Esophagus squamous epithelium (tissue), 5 donors: Measurements from ENCODE around the gene WAPL. TPM values are rescaled to one million over a fixed set of nuclear protein-coding genes. Genes with fewer than 3 reads are reported as not detected.

Source experiments
- DNase-seq: peaks from one replicate; lab custom pipeline; 2025; lab: John Stamatoyannopoulos, UW
- H3K27ac ChIP-seq, 4 donors: fragments of 200-600 bp; sonication (generic); one replicate each; pipeline ENCODE4 v1.5.1; 2016 to 2019; ENCODE audit warnings: mild to moderate bottlenecking in 1 of 4
- H3K27me3 ChIP-seq, 4 donors: fragments of 200-600 bp; sonication (generic); 1 replicate in 3 of 4; 2 replicates in 1 of 4; pipeline versions ENCODE4 v1.5.1 to v1.6.0; 2017 to 2021; ENCODE audit warnings: antibody characterized with exemption in 1 of 4
- H3K36me3 ChIP-seq, 3 donors: fragments of 200-600 bp; sonication (generic); one replicate each; pipeline ENCODE4 v1.5.1; 2016 to 2019
- H3K4me1 ChIP-seq, 3 donors: fragments of 200-600 bp; sonication (generic); one replicate each; pipeline ENCODE4 v1.5.1; 2017 to 2019
- H3K4me3 ChIP-seq, 4 donors: fragments of 200-600 bp; sonication (generic); 1 replicate in 3 of 4; 2 replicates in 1 of 4; pipeline ENCODE4 v1.5.1; 2016 to 2019; ENCODE audit warnings: mild to moderate bottlenecking in 2 of 4, moderate library complexity in 1 of 4
- H3K9me3 ChIP-seq, 3 donors: fragments of 200-600 bp; sonication (generic); one replicate each; pipeline ENCODE4 v1.5.1; 2016 to 2019
- CTCF ChIP-seq, 6 experiments: fragments of 450-650 bp in 4 of 6; fragments of 200-600 bp in 2 of 6; sonication (generic) in 2 of 6; IDR thresholded peaks; one replicate each; pipeline ENCODE4 v1.5.1; 2016 to 2019; ENCODE audit warnings: antibody characterized with exemption in 6 of 6, mild to moderate bottlenecking in 4 of 6, moderate library complexity in 4 of 6
- POLR2A ChIP-seq, 4 donors: fragments of 450-650 bp; IDR thresholded peaks; one replicate each; pipeline ENCODE4 v1.6.1; 2017; ENCODE audit warnings: antibody characterized with exemption in 4 of 4, mild to moderate bottlenecking in 4 of 4, moderate library complexity in 3 of 4
- WGBS, 2 donors: methylation state at CpG; one replicate each; pipeline ENCODE4 v1.1.5; 2018; 5-methylcytosine and 5-hydroxymethylcytosine counted together
- intact Hi-C: fragments of 100-400 bp; cut with DNase I; formaldehyde crosslinking; loops from one replicate; pipeline ENCODE4 v1.15.0; 2022
- total RNA-seq, 4 donors: library from RNA; depleted of rRNA; stranded (reverse); fragments of >200 nt; gene quantifications; one replicate each; pipeline ENCODE4 v1.1.0, GENCODE V29; 2016
- donor health status: DM: yes; HTN: yes; CAD: no.

The WAPL gene
- total RNA-seq, 4 donors from 2014 or later = 21.4 to 44.4 (median 28.2) TPM

- Histone ChIP-seq H3K36me3 (peaks cover 0 to 100% (median 36%) of the 10 kb centered on the region in 3 donors), H3K4me3 (no peak overlapping the region), H3K9me3 (no peaks in the 10 kb centered on the region), H3K27me3 (no peaks in the 10 kb centered on the region), H3K27ac (no peak overlapping the region), H3K4me1 (peaks cover 0 to 14% (median 4%) of the 10 kb centered on the region in 3 donors)
- TF ChIP-seq POLR2A (IDR thresholded peaks at IDR 0.05) (no peak), CTCF (IDR thresholded peaks at IDR 0.05) (no peak)
- intact Hi-C loops = no loop called here
- DNase-seq = no peak
- 78 to 79% methylated on average over 7 of the region's 7 CpGs for WGBS, 2 donors
Measured at GRCh38 chr10:86449926-86450558, 71.5 kb downstream of the WAPL start.

GRCh38 chr10:86447432-86447831 is 74.2 kb downstream of the WAPL start:
- peaks cover 0 to 14% (median 4%) of the 10 kb centered on the region in 3 donors for H3K4me1 ChIP-seq
- TF ChIP-seq CTCF (IDR thresholded peaks at IDR 0.05) = no peak
- TF ChIP-seq POLR2A (IDR thresholded peaks at IDR 0.05) = no peak
- no peaks in the 10 kb centered on the region for H3K27me3 ChIP-seq
- H3K9me3 ChIP-seq = no peaks in the 10 kb centered on the region
- no peak for DNase-seq
- WGBS, 2 donors = 70 to 92% methylated on average over 1 of the region's 1 CpG
- intact Hi-C loops = no loop called here
- H3K36me3 ChIP-seq = peaks cover 2 to 100% (median 32%) of the 10 kb centered on the region in 3 donors
- peak overlapping the region in 1 of 4 donors; percentile 42 for H3K27ac ChIP-seq
- H3K4me3 ChIP-seq = no peak overlapping the region

GRCh38 chr10:86446987-86447386 is 74.6 kb downstream of the WAPL start:
- 83 to 86% methylated on average over 1 of the region's 1 CpG for WGBS, 2 donors
- Histone ChIP-seq H3K27me3 (no peaks in the 10 kb centered on the region), H3K27ac (peak overlapping the region in 1 of 4 donors; percentile 42), H3K36me3 (peaks cover 7 to 100% (median 32%) of the 10 kb centered on the region in 3 donors), H3K9me3 (no peaks in the 10 kb centered on the region), H3K4me1 (peaks cover 0 to 14% (median 4%) of the 10 kb centered on the region in 3 donors), H3K4me3 (no peak overlapping the region)
- TF ChIP-seq POLR2A (IDR thresholded peaks at IDR 0.05) = no peak
- TF ChIP-seq CTCF (IDR thresholded peaks at IDR 0.05) = no peak
- DNase-seq = no peak
- intact Hi-C loops = no loop called here

- H3K27me3 ChIP-seq = no peaks in the 10 kb centered on the region
- peaks cover 0 to 14% (median 4%) of the 10 kb centered on the region in 3 donors for H3K4me1 ChIP-seq
- peaks cover 12 to 100% (median 30%) of the 10 kb centered on the region in 3 donors for H3K36me3 ChIP-seq
- TF ChIP-seq POLR2A (IDR thresholded peaks at IDR 0.05) (no peak), CTCF (IDR thresholded peaks at IDR 0.05) (no peak)
- H3K27ac ChIP-seq = no peak overlapping the region
- intact Hi-C loops = no loop called here
- H3K9me3 ChIP-seq = no peaks in the 10 kb centered on the region
- WGBS, 2 donors = 80 to 86% methylated on average over 1 of the region's 1 CpG
- no peak for DNase-seq
- no peak overlapping the region for H3K4me3 ChIP-seq
Measured at GRCh38 chr10:86446440-86446839, 75.2 kb downstream of the WAPL start.

GRCh38 chr10:86443936-86444335 is 77.7 kb downstream of the WAPL start:
- Histone ChIP-seq H3K27me3 (no peaks in the 10 kb centered on the region), H3K4me3 (no peak overlapping the region), H3K27ac (no peak overlapping the region), H3K4me1 (peaks cover 0 to 17% (median 4%) of the 10 kb centered on the region in 3 donors), H3K36me3 (peaks cover 10 to 100% (median 12%) of the 10 kb centered on the region in 3 donors), H3K9me3 (no peaks in the 10 kb centered on the region)
- TF ChIP-seq CTCF (IDR thresholded peaks at IDR 0.05) (no peak), POLR2A (IDR thresholded peaks at IDR 0.05) (no peak)
- intact Hi-C loops = no loop called here
- DNase-seq = no peak
- 65 to 75% methylated on average over 6 of the region's 6 CpGs for WGBS, 2 donors
